Vagina (tissue), 2 donors: ENCODE results near the gene TNRC18.

Experiments used
- CTCF ChIP-seq, 3 experiments: fragments of 450-650 bp in 2 of 3; fragments of 200-600 bp in 1 of 3; sonication (generic) in 1 of 3; IDR thresholded peaks; one replicate each; pipeline ENCODE4 v1.5.1; 2017 to 2019; ENCODE audit warnings: antibody characterized with exemption in 3 of 3, mild to moderate bottlenecking in 2 of 3, moderate library complexity in 2 of 3
- POLR2A ChIP-seq, 2 donors: fragments of 450-650 bp; IDR thresholded peaks; one replicate each; pipeline ENCODE4 v1.6.1; 2017; ENCODE audit warnings: antibody characterized with exemption in 2 of 2, mild to moderate bottlenecking in 2 of 2, moderate library complexity in 2 of 2

- TF ChIP-seq CTCF (IDR thresholded peaks at IDR 0.05) (no peak), POLR2A (IDR thresholded peaks at IDR 0.05) (no peak)
Measured at GRCh38 chr7:5345671-5346070, 78.0 kb downstream of the TNRC18 start.
